HG02885 (cell line): ENCODE measurements around the gene GBX2.

Source experiments
- ATAC-seq: cut with Tn5 transposase; IDR thresholded peaks from one replicate; pipeline ENCODE4 v1.9.1; 2021; ENCODE audit warnings: mild to moderate bottlenecking; ENCODE audit not compliant: unreplicated experiment, poor library complexity

The GBX2 gene

GRCh38 chr2:236184701-236185100, 16.5 kb upstream of the GBX2 start:
- ATAC-seq = no peak

- no peak for ATAC-seq
Measured at GRCh38 chr2:236180831-236181453, 12.8 kb upstream of the GBX2 start.

- no peak for ATAC-seq
Measured at GRCh38 chr2:236180076-236180816, 12.1 kb upstream of the GBX2 start.

GRCh38 chr2:236179236-236180075, 11.3 kb upstream of the GBX2 start:
- no peak for ATAC-seq

- ATAC-seq = no peak
Measured at GRCh38 chr2:236178890-236179235, 10.7 kb upstream of the GBX2 start.

GRCh38 chr2:236177967-236178889, 10.0 kb upstream of the GBX2 start:
- ATAC-seq = no peak

GRCh38 chr2:236177604-236177966, 9.4 kb upstream of the GBX2 start:
- no peak for ATAC-seq

- ATAC-seq = no peak
Measured at GRCh38 chr2:236176951-236177350, 8.8 kb upstream of the GBX2 start.

GRCh38 chr2:236176417-236176816, 8.2 kb upstream of the GBX2 start:
- ATAC-seq = no peak

- no peak for ATAC-seq
Measured at GRCh38 chr2:236175548-236176150, 7.5 kb upstream of the GBX2 start.

GRCh38 chr2:236173729-236174607, 5.8 kb upstream of the GBX2 start:
- no peak for ATAC-seq

GRCh38 chr2:236173036-236173728, 5.0 kb upstream of the GBX2 start:
- ATAC-seq = no peak

- no peak for ATAC-seq
Measured at GRCh38 chr2:236172255-236173035, 4.3 kb upstream of the GBX2 start.

- ATAC-seq = no peak
Measured at GRCh38 chr2:236171680-236172254, 3.6 kb upstream of the GBX2 start.

GRCh38 chr2:236171181-236171679, 3.0 kb upstream of the GBX2 start:
- ATAC-seq = no peak

GRCh38 chr2:236170590-236171165, 2.5 kb upstream of the GBX2 start:
- ATAC-seq = no peak
